HUES48 (cell line): ENCODE measurements around the gene RIMS4.

Experiments
- H3K27ac ChIP-seq: one replicate; pipeline ENCODE4 v1.7.0; 2013; ENCODE audit warnings: low read depth, low read length, inconsistent platforms
- H3K27me3 ChIP-seq: 2 replicates; pipeline ENCODE4 v1.6.1; 2013; ENCODE audit warnings: mild to moderate bottlenecking, low read length; ENCODE audit not compliant: control insufficient read depth, insufficient read depth
- H3K36me3 ChIP-seq: 2 replicates; pipeline ENCODE4 v1.6.1; 2013; ENCODE audit warnings: low read length; ENCODE audit not compliant: control insufficient read depth, insufficient read depth
- H3K4me1 ChIP-seq: 2 replicates; pipeline ENCODE4 v1.6.1; 2013; ENCODE audit warnings: mild to moderate bottlenecking, low read length; ENCODE audit not compliant: control insufficient read depth, insufficient read depth
- H3K4me3 ChIP-seq: 2 replicates; pipeline ENCODE4 v1.5.1; 2013; ENCODE audit warnings: mild to moderate bottlenecking, low read depth, low read length
- H3K9ac ChIP-seq: 2 replicates; pipeline ENCODE4 v1.6.1; 2013; ENCODE audit warnings: mild to moderate bottlenecking, low read depth, low read length, moderate library complexity
- H3K9me3 ChIP-seq: 2 replicates; pipeline ENCODE4 v1.6.1; 2013; ENCODE audit warnings: low read length; ENCODE audit not compliant: control insufficient read depth, insufficient read depth

Gene RIMS4

DNA sequence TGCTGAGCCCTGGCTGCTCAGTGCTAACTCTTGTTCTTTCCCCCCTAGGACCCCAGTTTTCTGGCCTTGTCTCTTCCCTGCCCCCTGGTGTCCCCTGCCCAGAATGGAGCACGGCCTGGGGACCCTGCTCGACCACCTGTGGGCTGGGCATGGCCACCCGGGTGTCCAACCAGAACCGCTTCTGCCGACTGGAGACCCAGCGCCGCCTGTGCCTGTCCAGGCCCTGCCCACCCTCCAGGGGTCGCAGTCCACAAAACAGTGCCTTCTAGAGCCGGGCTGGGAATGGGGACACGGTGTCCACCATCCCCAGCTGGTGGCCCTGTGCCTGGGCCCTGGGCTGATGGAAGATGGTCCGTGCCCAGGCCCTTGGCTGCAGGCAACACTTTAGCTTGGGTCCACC, 83.3 kb downstream of the RIMS4 start:
- no peaks in the 10 kb centered on the region for H3K9me3 ChIP-seq
- no peaks in the 10 kb centered on the region for H3K27me3 ChIP-seq
- H3K36me3 ChIP-seq: no peaks in the 10 kb centered on the region
- peaks cover 21% of the 10 kb centered on the region for H3K4me1 ChIP-seq
- H3K9ac ChIP-seq: no peak overlapping the region
- no peak overlapping the region for H3K27ac ChIP-seq
- no peak overlapping the region for H3K4me3 ChIP-seq

DNA sequence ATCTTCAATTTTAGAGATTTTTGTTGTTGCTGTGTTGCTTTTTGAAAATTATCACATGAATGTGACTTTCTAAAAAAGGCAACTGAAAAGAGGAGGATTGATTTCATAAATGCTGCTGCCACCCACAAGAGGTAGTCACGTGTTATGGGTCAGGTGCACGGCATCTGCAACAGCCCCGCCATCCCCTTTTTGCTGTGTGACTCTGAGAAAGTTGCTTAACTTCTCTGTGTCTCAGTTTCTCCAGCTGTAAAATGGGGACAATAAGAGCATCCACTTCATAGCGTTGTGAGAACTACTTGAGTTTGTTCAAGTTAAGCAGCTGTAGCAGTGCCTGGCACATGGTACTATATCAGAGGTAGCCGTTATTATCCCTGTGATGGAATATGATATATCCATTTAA, 84.5 kb downstream of the RIMS4 start:
- H3K27me3 ChIP-seq: no peaks in the 10 kb centered on the region
- no peaks in the 10 kb centered on the region for H3K9me3 ChIP-seq
- H3K4me1 ChIP-seq: peaks cover 21% of the 10 kb centered on the region
- H3K9ac ChIP-seq: no peak overlapping the region
- H3K27ac ChIP-seq: no peak overlapping the region
- H3K36me3 ChIP-seq: no peaks in the 10 kb centered on the region
- H3K4me3 ChIP-seq: no peak overlapping the region

DNA sequence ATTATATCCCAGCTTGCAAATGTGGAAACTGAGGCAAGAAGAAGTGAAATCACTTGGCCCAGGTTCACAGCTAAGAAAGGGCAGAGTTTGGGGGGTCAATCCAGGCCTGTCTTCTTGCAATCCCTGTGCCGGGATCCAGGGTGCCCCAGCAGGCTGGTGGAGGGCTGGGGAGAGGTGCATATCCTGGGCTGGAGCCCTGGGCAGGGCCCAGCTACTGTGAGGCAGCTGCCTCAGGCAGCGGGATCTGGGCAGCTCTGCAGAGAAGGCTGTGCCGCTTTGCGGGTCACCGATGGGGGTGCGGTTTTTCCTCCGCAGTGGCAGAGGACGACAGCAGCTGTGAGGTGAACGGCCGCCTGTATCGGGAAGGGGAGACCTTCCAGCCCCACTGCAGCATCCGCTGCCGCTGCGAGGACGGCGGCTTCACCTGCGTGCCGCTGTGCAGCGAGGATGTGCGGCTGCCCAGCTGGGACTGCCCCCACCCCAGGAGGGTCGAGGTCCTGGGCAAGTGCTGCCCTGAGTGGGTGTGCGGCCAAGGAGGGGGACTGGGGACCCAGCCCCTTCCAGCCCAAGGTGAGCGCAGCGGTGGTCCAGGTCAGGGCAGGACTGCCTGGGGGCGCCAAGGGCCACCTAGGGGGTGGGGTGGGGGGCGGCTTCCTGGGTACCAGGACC, 85.8 kb downstream of the RIMS4 start:
- Histone ChIP-seq H3K4me3 (no peak overlapping the region), H3K27ac (no peak overlapping the region), H3K9ac (no peak overlapping the region), H3K4me1 (peaks cover 20% of the 10 kb centered on the region), H3K36me3 (no peaks in the 10 kb centered on the region), H3K9me3 (no peaks in the 10 kb centered on the region), H3K27me3 (no peaks in the 10 kb centered on the region)

- no peak overlapping the region for H3K4me3 ChIP-seq
- no peaks in the 10 kb centered on the region for H3K27me3 ChIP-seq
- no peak overlapping the region for H3K27ac ChIP-seq
- H3K9ac ChIP-seq: no peak overlapping the region
- peaks cover 13% of the 10 kb centered on the region for H3K4me1 ChIP-seq
- no peaks in the 10 kb centered on the region for H3K9me3 ChIP-seq
- no peaks in the 10 kb centered on the region for H3K36me3 ChIP-seq
Measured at GRCh38 chr20:44723798-44724362, 86.5 kb downstream of the RIMS4 start.

GRCh38 chr20:44723391-44723790, 87.0 kb downstream of the RIMS4 start:
- Histone ChIP-seq H3K36me3 (no peaks in the 10 kb centered on the region), H3K27me3 (no peaks in the 10 kb centered on the region), H3K4me1 (peaks cover 8% of the 10 kb centered on the region; the same call in 1 of the 2 replicates), H3K9me3 (no peaks in the 10 kb centered on the region), H3K9ac (no peak overlapping the region), H3K4me3 (no peak overlapping the region), H3K27ac (no peak overlapping the region)

DNA sequence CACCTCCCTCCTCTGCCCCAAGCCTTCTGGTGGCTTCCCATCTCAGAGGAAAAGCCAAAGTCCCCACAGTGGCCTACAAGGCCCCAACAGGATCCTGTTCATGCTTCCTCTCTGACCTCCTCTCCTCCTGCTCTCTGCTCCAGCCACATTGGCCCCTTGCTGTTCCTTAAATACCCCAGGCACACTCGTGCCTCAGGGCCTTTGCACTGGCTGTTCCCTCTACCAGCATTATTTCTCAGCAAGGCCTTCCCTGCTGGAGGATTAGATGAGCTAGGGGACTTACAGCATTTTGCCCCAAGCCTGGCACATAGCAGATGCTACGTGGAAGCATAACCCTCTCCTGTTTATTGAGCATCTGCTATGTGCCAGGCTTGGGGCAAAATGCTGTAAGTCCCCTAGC, 87.4 kb downstream of the RIMS4 start:
- Histone ChIP-seq H3K36me3 (no peaks in the 10 kb centered on the region), H3K9me3 (no peaks in the 10 kb centered on the region), H3K4me3 (no peak overlapping the region), H3K4me1 (0 out of 2 replicates have a peak, but pooled peaks cover 5% of the 10 kb centered on the region), H3K9ac (no peak overlapping the region), H3K27ac (no peak overlapping the region), H3K27me3 (no peaks in the 10 kb centered on the region)

- H3K9me3 ChIP-seq: no peaks in the 10 kb centered on the region
- H3K9ac ChIP-seq: no peak overlapping the region
- H3K4me1 ChIP-seq: no peaks in the 10 kb centered on the region
- no peak overlapping the region for H3K27ac ChIP-seq
- no peak overlapping the region for H3K4me3 ChIP-seq
- no peaks in the 10 kb centered on the region for H3K36me3 ChIP-seq
- H3K27me3 ChIP-seq: no peaks in the 10 kb centered on the region
Measured at GRCh38 chr20:44721785-44722054, 88.6 kb downstream of the RIMS4 start.

GRCh38 chr20:44720997-44721784, 89.2 kb downstream of the RIMS4 start:
- H3K27ac ChIP-seq: no peak overlapping the region
- no peaks in the 10 kb centered on the region for H3K4me1 ChIP-seq
- H3K9me3 ChIP-seq: no peaks in the 10 kb centered on the region
- no peak overlapping the region for H3K9ac ChIP-seq
- H3K36me3 ChIP-seq: no peaks in the 10 kb centered on the region
- no peaks in the 10 kb centered on the region for H3K27me3 ChIP-seq
- no peak overlapping the region for H3K4me3 ChIP-seq

- Histone ChIP-seq H3K27ac (no peak overlapping the region), H3K9ac (no peak overlapping the region), H3K4me1 (no peaks in the 10 kb centered on the region)
Measured at GRCh38 chr20:44720621-44720996, 89.7 kb downstream of the RIMS4 start.

DNA sequence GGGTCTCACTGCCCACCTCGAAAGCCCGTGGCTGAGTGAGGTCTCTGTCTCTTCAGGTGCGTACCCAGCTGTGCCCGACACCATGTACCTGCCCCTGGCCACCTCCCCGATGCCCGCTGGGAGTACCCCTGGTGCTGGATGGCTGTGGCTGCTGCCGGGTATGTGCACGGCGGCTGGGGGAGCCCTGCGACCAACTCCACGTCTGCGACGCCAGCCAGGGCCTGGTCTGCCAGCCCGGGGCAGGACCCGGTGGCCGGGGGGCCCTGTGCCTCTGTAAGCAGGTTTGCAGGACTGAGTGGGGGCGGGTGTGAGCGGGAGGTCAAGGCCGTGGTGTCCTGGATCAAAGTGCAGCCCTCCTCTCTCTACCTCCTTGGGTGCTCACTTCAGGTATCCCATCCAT, 90.5 kb downstream of the RIMS4 start:
- Histone ChIP-seq H3K4me3 (no peak overlapping the region), H3K9ac (no peak overlapping the region), H3K36me3 (no peaks in the 10 kb centered on the region)

More at GRCh38 chr20:44720621-44720996, 89.7 kb downstream of the RIMS4 start:
- Histone ChIP-seq H3K9me3 (no peaks in the 10 kb centered on the region), H3K27me3 (no peaks in the 10 kb centered on the region), H3K4me3 (no peak overlapping the region), H3K36me3 (no peaks in the 10 kb centered on the region)

GRCh38 chr20:44717986-44718385, 92.4 kb downstream of the RIMS4 start:
- H3K4me1 ChIP-seq: no peaks in the 10 kb centered on the region
- H3K27ac ChIP-seq: no peak overlapping the region
- no peak overlapping the region for H3K4me3 ChIP-seq
- no peak overlapping the region for H3K9ac ChIP-seq
- H3K9me3 ChIP-seq: no peaks in the 10 kb centered on the region
- H3K27me3 ChIP-seq: no peaks in the 10 kb centered on the region
- H3K36me3 ChIP-seq: no peaks in the 10 kb centered on the region

More for the DNA sequence above, 90.5 kb downstream of the RIMS4 start:
- Histone ChIP-seq H3K27me3 (no peaks in the 10 kb centered on the region), H3K4me1 (no peaks in the 10 kb centered on the region), H3K9me3 (no peaks in the 10 kb centered on the region), H3K27ac (no peak overlapping the region)
